HepG2 (cell line): ENCODE results near the gene TERB2. TPM values are rescaled to one million over a fixed set of nuclear protein-coding genes. Genes with fewer than 3 reads are reported as not detected.

Source experiments
- HNRNPLL ChIP-seq: fragments of 200-400 bp; formaldehyde crosslinking; IDR thresholded peaks from 2 replicates; pipeline ENCODE4 v1.6.1; 2017; ENCODE audit warnings: mild to moderate bottlenecking, low read depth, low read length; ENCODE audit not compliant: poor library complexity, severe bottlenecking
- LCORL ChIP-seq, 2 experiments: fragments of 450-650 bp in 1 of 2; sonication (generic) in 1 of 2; formaldehyde crosslinking in 1 of 2; IDR thresholded peaks; 2 replicates each; pipeline versions ENCODE4 v1.5.0 to v1.6.1; 2017 to 2020; ENCODE audit warnings: antibody characterized with exemption in 1 of 2, missing genetic modification reagents in 1 of 2
- NR3C1 ChIP-seq: sonication (generic); formaldehyde crosslinking; IDR thresholded peaks from 2 replicates; pipeline ENCODE4 v1.4.0; 2020; ENCODE audit warnings: missing genetic modification reagents
- THAP9 ChIP-seq: sonication (generic); formaldehyde crosslinking; IDR thresholded peaks from 2 replicates; pipeline ENCODE4; 2020; ENCODE audit warnings: missing genetic modification reagents, mild to moderate bottlenecking, borderline replicate concordance
- ZNF318 ChIP-seq: sonication (generic); formaldehyde crosslinking; IDR thresholded peaks from 2 replicates; pipeline ENCODE4 v1.4.0; 2020; ENCODE audit warnings: mild to moderate bottlenecking, missing genetic modification reagents
- polyA plus RNA-seq, 8 experiments: library from polyadenylated mRNA; depleted of rRNA in 3 of 8; stranded (reverse) in 7 of 8; unstranded in 1 of 8; fragments of >200 nt; fragmentation: Illumina TruSeq in 4 of 8; extraction: Trizol in 4 of 8; gene quantifications; 2 replicates each; pipeline versions ENCODE4 v1.2.1 to v1.2.3, GENCODE V29; 2011 to 2016; ENCODE audit warnings: low read depth in 4 of 8, missing spikeins in 1 of 8, mixed read lengths in 1 of 8; ENCODE audit not compliant: insufficient read depth in 1 of 8
- total RNA-seq, 5 experiments: library from RNA; depleted of rRNA; stranded (reverse); fragments of >200 nt; fragmentation: Illumina TruSeq; extraction: Trizol; gene quantifications; 2 replicates each; pipeline ENCODE4 v1.2.3, GENCODE V29; 2016; ENCODE audit warnings: low read depth in 1 of 5

The TERB2 gene
- total and polyA plus RNA-seq, 2 of the 13 experiments (the other 11 are each of a cell fraction or from before 2014, with no cell fraction given): not detected

GRCh38 chr15:44968475-44968874 lies 12.0 kb downstream of the TERB2 start (continued):
- TF ChIP-seq ZNF318 (CRISPR knock-in tag) (no peak), LCORL (IDR thresholded peaks at IDR 0.05) (no peak), LCORL (CRISPR knock-in tag; IDR thresholded peaks at IDR 0.05) (no peak), NR3C1 (no peak), HNRNPLL (no peak), THAP9 (no peak)
